ENCODE results near the gene ALAS1.
"Not testable (repeated sequence)": the region's sequence is repeated elsewhere in the genome, so short reads cannot be mapped to it uniquely, and the experiment has no call there.

The ALAS1 gene

GRCh38 chr3:52154135-52155094 is 43.5 kb upstream of the ALAS1 start, which contains the start of gene POC1A:
POC1A (minus strand) TSS chr3:52154423; CDS start chr3:52154372, 51 bp downstream.
- TF ChIP-seq CTCF (IDR thresholded peaks at IDR 0.05; ENCODE audit: low read depth, low read length) = no peak

GRCh38 chr3:52155912-52156311 is 42.0 kb upstream of the ALAS1 start:
- H3K4me3 ChIP-seq (replicated peaks in 1 of 2; ENCODE audit: low read depth in 2 of 2, low read length in 2 of 2) = no peak overlapping the region
- DNase-seq (ENCODE audit: low read depth in 2 of 2) = no peak
- no peak for TF ChIP-seq CTCF (IDR thresholded peaks at IDR 0.05; ENCODE audit: low read depth, low read length)

More at GRCh38 chr3:52154135-52155094, 43.5 kb upstream of the ALAS1 start, which contains the start of gene POC1A:
- peak; percentile 98 to 99 for DNase-seq (ENCODE audit: low read depth in 2 of 2)
- peak within 1 kb of the TSS; percentile 76 to 93 for H3K4me3 ChIP-seq (replicated peaks in 1 of 2; ENCODE audit: low read depth in 2 of 2, low read length in 2 of 2)

GRCh38 chr3:52159503-52159902 is 38.5 kb upstream of the ALAS1 start:
- no peak for TF ChIP-seq CTCF (IDR thresholded peaks at IDR 0.05; ENCODE audit: low read depth, low read length)
- no peak overlapping the region for H3K4me3 ChIP-seq (replicated peaks in 1 of 2; ENCODE audit: low read depth in 2 of 2, low read length in 2 of 2)
- DNase-seq (ENCODE audit: low read depth in 2 of 2) = no peak

GRCh38 chr3:52162250-52162872 is 35.6 kb upstream of the ALAS1 start:
- H3K4me3 ChIP-seq (replicated peaks in 1 of 2; ENCODE audit: low read depth in 2 of 2, low read length in 2 of 2) = no peak overlapping the region
- TF ChIP-seq CTCF (IDR thresholded peaks at IDR 0.05; ENCODE audit: low read depth, low read length) = no peak
- DNase-seq (ENCODE audit: low read depth in 2 of 2) = no peak

GRCh38 chr3:52167240-52167639 is 30.7 kb upstream of the ALAS1 start:
- no peak for TF ChIP-seq CTCF (IDR thresholded peaks at IDR 0.05; ENCODE audit: low read depth, low read length)
- no peak for DNase-seq (ENCODE audit: low read depth in 2 of 2)
- no peak overlapping the region for H3K4me3 ChIP-seq (replicated peaks in 1 of 2; ENCODE audit: low read depth in 2 of 2, low read length in 2 of 2)

- not testable (repeated sequence) for DNase-seq (ENCODE audit: low read depth in 2 of 2); H3K4me3 ChIP-seq (replicated peaks in 1 of 2; ENCODE audit: low read depth in 2 of 2, low read length in 2 of 2)
Measured at GRCh38 chr3:52170217-52170616, 27.7 kb upstream of the ALAS1 start.

Data from cardiac fibroblast (primary cell).